ENCODE results near the gene C11orf21. TPM values are rescaled to one million over a fixed set of nuclear protein-coding genes. Genes with fewer than 3 reads are reported as not detected.

Gene C11orf21
- polyA plus RNA-seq, 3 donors = 0.67 to 1.1 (median 0.82) TPM

DNA sequence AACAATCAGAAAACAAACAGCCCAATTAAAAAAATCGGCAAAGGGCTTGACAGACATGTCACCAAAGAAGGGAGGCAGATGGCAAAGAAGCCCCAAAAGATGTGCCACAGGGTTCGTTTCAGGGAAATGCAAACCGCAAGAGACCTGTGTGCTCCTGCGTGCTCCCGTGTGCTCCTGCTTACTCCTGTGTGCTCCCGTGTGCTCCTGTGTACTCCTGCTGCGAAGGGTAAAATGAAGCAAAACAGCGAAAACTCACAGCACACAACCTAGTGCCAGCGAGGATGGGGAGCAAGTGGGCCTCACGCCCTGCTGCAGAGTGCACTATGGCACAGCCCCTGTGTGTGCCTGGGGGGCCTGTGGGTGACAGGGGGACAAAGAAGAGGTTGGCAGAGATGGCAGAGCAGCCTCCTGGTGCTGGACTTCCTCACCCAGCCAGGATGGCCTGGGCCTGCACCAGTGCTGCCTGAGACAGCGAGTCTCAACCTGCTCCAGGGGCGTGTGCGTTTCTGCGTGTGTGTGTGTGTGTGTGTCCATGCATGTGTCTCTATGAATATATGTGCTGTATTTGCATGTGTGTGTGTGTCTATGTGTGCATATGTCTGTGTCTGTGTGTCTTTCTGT is 45.3 kb downstream of the C11orf21 start:
- DNase-seq (ENCODE audit: extremely low read depth in 1 of 11, low read depth in 9 of 11, low spot score in 4 of 11) = no peak

- no peak for DNase-seq (ENCODE audit: extremely low read depth in 1 of 11, low read depth in 9 of 11, low spot score in 4 of 11)
Measured at GRCh38 chr11:2252018-2252417, 49.7 kb downstream of the C11orf21 start.

GRCh38 chr11:2251138-2251537 is 50.6 kb downstream of the C11orf21 start:
- DNase-seq (ENCODE audit: extremely low read depth in 1 of 11, low read depth in 9 of 11, low spot score in 4 of 11) = no peak

- DNase-seq (ENCODE audit: extremely low read depth in 1 of 11, low read depth in 9 of 11, low spot score in 4 of 11) = no peak
Measured at GRCh38 chr11:2250485-2250884, 51.2 kb downstream of the C11orf21 start.

GRCh38 chr11:2250041-2250440 is 51.7 kb downstream of the C11orf21 start:
- no peak for DNase-seq (ENCODE audit: extremely low read depth in 1 of 11, low read depth in 9 of 11, low spot score in 4 of 11)

DNA sequence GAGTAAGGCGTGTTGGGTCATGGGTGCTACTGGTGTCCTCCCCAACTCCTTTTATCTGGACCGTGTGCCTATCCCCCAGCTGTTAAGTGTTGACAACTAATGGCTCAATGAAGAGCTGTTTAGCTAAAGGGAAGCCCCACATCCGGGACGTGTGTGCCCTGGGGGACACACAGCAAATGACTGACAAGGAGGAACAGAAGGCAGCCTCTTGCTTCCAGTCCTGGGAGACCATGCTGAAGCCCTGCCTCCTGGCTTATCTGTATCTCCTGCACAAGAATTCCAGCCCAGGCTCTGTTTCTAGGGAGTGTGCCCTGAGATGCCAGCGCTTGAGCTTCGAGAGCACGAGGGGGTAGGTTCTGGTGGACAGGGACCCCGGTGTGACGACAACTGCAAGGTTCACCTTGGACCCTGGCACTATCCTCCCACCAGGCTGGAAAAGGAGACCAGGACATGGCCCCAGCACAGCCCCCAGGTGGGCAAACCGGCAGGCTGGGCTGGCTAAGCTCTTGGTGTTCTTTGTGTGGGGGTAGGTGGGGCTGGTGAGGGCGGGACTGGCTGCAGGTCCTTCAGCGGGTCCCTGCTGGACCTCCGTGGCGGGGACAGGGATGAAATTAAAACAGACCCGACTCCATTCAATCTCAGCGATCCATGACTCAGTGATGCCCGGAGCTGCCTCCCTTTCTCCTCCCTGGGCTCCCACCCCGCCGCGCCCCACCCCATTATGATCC is 52.4 kb downstream of the C11orf21 start:
- no peak for DNase-seq (ENCODE audit: extremely low read depth in 1 of 11, low read depth in 9 of 11, low spot score in 4 of 11)

GRCh38 chr11:2248762-2249161 is 53.0 kb downstream of the C11orf21 start:
- no peak for DNase-seq (ENCODE audit: extremely low read depth in 1 of 11, low read depth in 9 of 11, low spot score in 4 of 11)

DNA sequence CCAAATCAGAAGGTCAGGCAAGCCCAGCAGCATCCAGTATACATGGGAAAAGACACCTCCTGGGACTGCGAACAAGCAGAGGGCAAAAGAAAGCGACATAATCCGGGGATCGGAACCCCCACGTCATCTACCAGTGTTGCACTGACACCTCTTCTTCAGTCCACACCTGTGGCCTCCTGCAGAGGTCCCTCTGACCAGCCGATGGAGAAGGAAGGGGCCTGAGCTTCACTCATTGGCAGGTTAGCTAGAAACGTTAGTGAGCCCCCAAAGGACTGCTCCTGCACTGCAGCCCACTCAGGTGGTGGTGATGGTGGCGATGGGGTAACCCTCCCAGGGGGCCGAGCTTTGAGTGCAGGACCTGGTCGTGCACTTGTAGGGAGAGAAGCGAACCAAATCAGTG is 53.5 kb downstream of the C11orf21 start:
- no peak for DNase-seq (ENCODE audit: extremely low read depth in 1 of 11, low read depth in 9 of 11, low spot score in 4 of 11)

DNA sequence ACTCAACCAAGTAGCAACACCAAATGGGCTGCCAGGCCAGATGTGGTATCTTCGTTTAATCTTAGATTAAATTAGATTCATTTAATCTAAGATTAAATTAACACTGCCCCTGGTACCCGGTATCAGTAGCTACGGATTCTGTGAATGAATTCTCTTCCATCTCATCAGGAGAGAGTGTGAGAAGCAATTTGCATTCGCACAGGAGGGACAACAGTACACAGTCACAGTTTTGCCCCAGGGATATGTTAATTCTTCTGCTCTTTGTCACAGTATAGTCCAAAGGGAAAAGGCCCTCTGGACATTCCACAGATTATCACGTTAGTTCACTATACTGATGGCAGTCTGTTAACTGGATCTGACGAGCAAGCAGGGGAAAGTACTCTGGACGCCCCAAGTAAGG is 54.2 kb downstream of the C11orf21 start:
- no peak for DNase-seq (ENCODE audit: extremely low read depth in 1 of 11, low read depth in 9 of 11, low spot score in 4 of 11)

Other genes with a start within 250 kb of the C11orf21 start
- gene IGF2, start 162.5 kb downstream of the C11orf21 start, polyA plus RNA-seq (ENCODE audit: insufficient read length in 3 of 3) = 1,000 to 10,000 TPM in 1 of 3 donors, 100 to 1,000 TPM in 2; 714 to 1,039 (median 964) TPM
- not detected for gene INS, start 140.7 kb downstream of the C11orf21 start, polyA plus RNA-seq (ENCODE audit: insufficient read length in 3 of 3)
- 1 to 10 TPM in 2 of 3 donors, under 1 TPM in 1; 0.73 to 1.7 (median 1.4) TPM for gene TH, start 130.1 kb downstream of the C11orf21 start, polyA plus RNA-seq (ENCODE audit: insufficient read length in 3 of 3)
- gene ASCL2, start 31.3 kb downstream of the C11orf21 start, polyA plus RNA-seq (ENCODE audit: insufficient read length in 3 of 3) = 1 to 10 TPM; 1.5 to 3.8 (median 2.5) TPM
- gene TSPAN32, start 95 bp upstream of the C11orf21 start, polyA plus RNA-seq (ENCODE audit: insufficient read length in 3 of 3) = 1 to 10 TPM; 1.6 to 2.7 (median 2.6) TPM
- gene CD81, start 75.4 kb upstream of the C11orf21 start, polyA plus RNA-seq (ENCODE audit: insufficient read length in 3 of 3) = 100 to 1,000 TPM; 528 to 587 (median 583) TPM
- 10 to 100 TPM; 30.8 to 45.5 (median 44.8) TPM for gene TSSC4, start 98.8 kb upstream of the C11orf21 start, polyA plus RNA-seq (ENCODE audit: insufficient read length in 3 of 3)
- 1 to 10 TPM; 2.7 to 4.5 (median 3.5) TPM for gene TRPM5, start 142.6 kb upstream of the C11orf21 start, polyA plus RNA-seq (ENCODE audit: insufficient read length in 3 of 3)
- 10 to 100 TPM in 2 of 3 donors, 1 to 10 TPM in 1; 9.2 to 13.2 (median 10.6) TPM for gene KCNQ1, start 143.1 kb upstream of the C11orf21 start, polyA plus RNA-seq (ENCODE audit: insufficient read length in 3 of 3)

Measured in renal cortex interstitium (tissue), 11 donors.